ENCODE results near the gene PPP4R2.

Gene PPP4R2

GRCh38 chr3:73045391-73045790, 48.8 kb downstream of the PPP4R2 start:
- H3K4me3 ChIP-seq (ENCODE audit: low read depth, low read length), result no peak overlapping the region
- no peak for TF ChIP-seq CTCF (IDR thresholded peaks at IDR 0.05; ENCODE audit: control insufficient read depth, extremely low read depth, insufficient read depth)
- no peak for DNase-seq (ENCODE audit: low read depth)

GRCh38 chr3:73046195-73046594, 49.6 kb downstream of the PPP4R2 start:
- no peak for DNase-seq (ENCODE audit: low read depth)
- H3K4me3 ChIP-seq (ENCODE audit: low read depth, low read length), result no peak overlapping the region
- no peak for TF ChIP-seq CTCF (IDR thresholded peaks at IDR 0.05; ENCODE audit: control insufficient read depth, extremely low read depth, insufficient read depth)

- TF ChIP-seq CTCF (IDR thresholded peaks at IDR 0.05; ENCODE audit: control insufficient read depth, extremely low read depth, insufficient read depth), result no peak
- H3K4me3 ChIP-seq (ENCODE audit: low read depth, low read length), result no peak overlapping the region
- DNase-seq (ENCODE audit: low read depth), result no peak
Measured at GRCh38 chr3:73049319-73049718, 52.7 kb downstream of the PPP4R2 start.

- no peak overlapping the region for H3K4me3 ChIP-seq (ENCODE audit: low read depth, low read length)
- no peak for TF ChIP-seq CTCF (IDR thresholded peaks at IDR 0.05; ENCODE audit: control insufficient read depth, extremely low read depth, insufficient read depth)
- no peak for DNase-seq (ENCODE audit: low read depth)
Measured at GRCh38 chr3:73052857-73053256, 56.2 kb downstream of the PPP4R2 start.

GRCh38 chr3:73055583-73055982, 59.0 kb downstream of the PPP4R2 start:
- no peak for DNase-seq (ENCODE audit: low read depth)
- no peak for TF ChIP-seq CTCF (IDR thresholded peaks at IDR 0.05; ENCODE audit: control insufficient read depth, extremely low read depth, insufficient read depth)
- H3K4me3 ChIP-seq (ENCODE audit: low read depth, low read length), result no peak overlapping the region

GRCh38 chr3:73056014-73056844, 59.6 kb downstream of the PPP4R2 start:
- peak; percentile 40 for TF ChIP-seq CTCF (IDR thresholded peaks at IDR 0.05; ENCODE audit: control insufficient read depth, extremely low read depth, insufficient read depth)
- DNase-seq (ENCODE audit: low read depth), result peak; percentile 46
- H3K4me3 ChIP-seq (ENCODE audit: low read depth, low read length), result no peak overlapping the region

- no peak for DNase-seq (ENCODE audit: low read depth)
- H3K4me3 ChIP-seq (ENCODE audit: low read depth, low read length), result no peak overlapping the region
- no peak for TF ChIP-seq CTCF (IDR thresholded peaks at IDR 0.05; ENCODE audit: control insufficient read depth, extremely low read depth, insufficient read depth)
Measured at GRCh38 chr3:73056845-73057150, 60.2 kb downstream of the PPP4R2 start.
